AG04449 (cell line): Measurements from ENCODE around the gene LYZL2.
"Not testable (repeated sequence)": the region's sequence is repeated elsewhere in the genome, so short reads cannot be mapped to it uniquely, and the experiment has no call there.

Experiments
- CTCF ChIA-PET: fragments of 350-600 bp; formaldehyde crosslinking; extraction: SDS; loops from one replicate; lab custom pipeline; 2021; ENCODE audit warnings: antibody characterized with exemption; lab: Yijun Ruan, JAX
- POLR2A ChIA-PET: fragments of 400-600, 350-600 bp; formaldehyde crosslinking; extraction: SDS; loops from one replicate; lab custom pipeline; 2020; ENCODE audit warnings: antibody characterized with exemption, inconsistent platforms; lab: Yijun Ruan, JAX
- DNase-seq: peaks from one replicate; pipeline ENCODE4 v3.0.0-alpha.2; 2010; ENCODE audit warnings: low read depth, low spot score
- H3K4me3 ChIP-seq: 2 replicates; pipeline ENCODE4 v1.5.1; 2011; ENCODE audit warnings: low read depth, mild to moderate bottlenecking, control low read depth, low read length
- CTCF ChIP-seq: IDR thresholded peaks from one replicate; pipeline ENCODE4 v1.5.1; 2011; ENCODE audit warnings: mild to moderate bottlenecking, moderate library complexity, low read length, control low read depth, inconsistent platforms; ENCODE audit not compliant: insufficient read depth; ENCODE audit errors: missing control alignments

Gene LYZL2

GRCh38 chr10:30629653-30630052 lies at the start of gene LYZL2:
Gene LYZL2, minus strand, starts transcription at chr10:30629753. Its CDS starts 2,838 bp downstream, at chr10:30626915.
- POLR2A ChIA-PET: no interaction called here
- no peak for TF ChIP-seq CTCF
- H3K4me3 ChIP-seq: no peak within 1 kb of the TSS
- no peak for DNase-seq
- CTCF ChIA-PET: interaction anchor here (3.3 kb wide), 1 partner anchor 10 kb away, joined by 33 read pairs; no protein-coding TSS in a partner anchor

DNA sequence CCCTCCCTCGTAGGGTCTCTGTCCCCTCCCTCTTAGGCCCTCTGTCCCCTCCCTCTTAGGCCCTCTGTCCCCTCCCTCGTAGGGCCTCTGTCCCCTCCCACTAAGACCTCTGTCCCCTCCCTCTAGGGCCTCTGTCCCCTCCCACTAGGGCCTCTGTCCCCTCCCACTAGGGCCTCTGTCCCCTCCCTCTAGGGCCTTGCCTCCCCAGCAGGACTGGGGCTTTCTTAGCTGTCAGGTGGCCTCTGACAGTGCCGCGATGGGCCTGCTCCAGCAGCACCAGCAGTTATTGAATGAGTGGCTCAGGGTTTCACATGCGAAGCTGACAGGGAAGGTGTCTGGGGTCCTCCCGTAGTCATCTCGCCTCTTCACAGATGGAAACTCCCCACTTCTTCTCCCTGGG lies 48.1 kb upstream of the LYZL2 start:
- POLR2A ChIA-PET, DNase-seq, CTCF ChIA-PET, H3K4me3 ChIP-seq: not testable (repeated sequence)

DNA sequence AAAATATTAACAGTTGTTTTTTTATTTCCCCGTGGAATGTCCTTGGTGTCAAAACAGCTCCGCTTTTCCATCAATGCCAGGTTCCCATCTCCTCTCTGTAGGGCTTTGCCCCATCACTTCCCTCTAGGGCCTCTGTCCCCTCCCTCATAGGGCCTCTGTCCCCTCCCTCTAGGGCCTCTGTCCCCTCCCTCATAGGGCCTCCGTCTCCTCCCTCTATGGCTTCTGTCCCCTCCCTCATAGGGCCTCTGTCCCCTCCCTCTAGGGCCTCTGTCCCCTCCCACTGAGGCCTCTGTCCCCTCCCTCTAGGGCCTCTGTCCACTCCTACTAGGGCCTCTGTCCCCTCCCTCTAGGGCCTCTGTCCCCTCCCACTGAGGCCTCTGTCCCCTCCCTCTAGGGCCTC lies 47.6 kb upstream of the LYZL2 start:
- DNase-seq, POLR2A ChIA-PET, CTCF ChIA-PET, H3K4me3 ChIP-seq: not testable (repeated sequence)

- H3K4me3 ChIP-seq: no peak overlapping the region
- DNase-seq: no peak
- CTCF ChIA-PET: no interaction called here
- TF ChIP-seq CTCF: no peak
- POLR2A ChIA-PET: no interaction called here
Measured at GRCh38 chr10:30675791-30676718, 46.5 kb upstream of the LYZL2 start.

DNA sequence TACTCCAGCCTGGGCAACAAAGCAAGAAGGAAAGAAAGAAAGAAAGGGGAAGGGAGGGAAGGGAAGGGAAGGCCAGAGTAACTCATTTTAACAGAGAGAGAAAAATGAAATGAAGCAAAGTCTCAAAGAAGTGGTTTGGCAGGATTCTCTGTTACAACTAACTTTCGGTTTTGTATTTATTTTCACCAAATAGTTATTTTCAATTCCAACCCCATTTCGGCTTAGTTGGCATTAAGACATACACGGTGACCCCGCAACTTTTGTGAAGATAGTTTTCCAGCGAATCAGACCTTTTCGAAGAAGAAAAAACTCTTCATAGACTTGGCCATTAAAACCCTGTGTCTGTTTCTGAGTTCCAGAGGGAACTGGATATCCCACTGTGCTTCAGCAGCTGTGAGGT lies 45.2 kb upstream of the LYZL2 start:
- no peak for TF ChIP-seq CTCF
- no peak for DNase-seq
- POLR2A ChIA-PET: no interaction called here
- H3K4me3 ChIP-seq: no peak overlapping the region
- CTCF ChIA-PET: interaction anchor here (1.0 kb wide), 1 partner anchor 13 kb away, joined by 3 read pairs; no protein-coding TSS in a partner anchor

- DNase-seq, CTCF ChIA-PET, H3K4me3 ChIP-seq, POLR2A ChIA-PET: not testable (repeated sequence)
Measured at GRCh38 chr10:30673262-30673661, 43.7 kb upstream of the LYZL2 start.

DNA sequence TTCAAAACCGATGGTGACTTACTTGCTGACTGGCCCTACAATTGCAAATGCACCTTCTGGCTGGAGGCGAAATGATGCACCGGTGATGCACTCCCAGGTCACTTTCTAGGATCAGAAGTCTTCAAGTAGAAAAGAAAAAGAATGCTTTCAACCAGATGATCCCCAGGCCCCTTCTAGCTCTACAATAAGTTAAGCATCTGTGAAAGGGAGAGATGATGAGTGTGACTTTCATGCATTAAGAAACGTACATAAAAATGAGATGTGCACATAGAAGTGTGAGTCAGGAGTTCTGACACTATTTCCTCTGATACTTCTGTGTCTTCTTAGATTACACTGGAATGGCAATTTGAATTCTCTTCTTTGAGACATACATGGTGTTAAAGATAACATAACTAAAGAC lies 42.8 kb upstream of the LYZL2 start:
- CTCF ChIA-PET: interaction anchor here (2.0 to 4.2 kb wide), 5 partner anchors 9 to 33 kb away, joined by 7 to 60 read pairs (median 28); no protein-coding TSS in a partner anchor
- DNase-seq, H3K4me3 ChIP-seq, POLR2A ChIA-PET: not testable (repeated sequence)

- ChIA-PET CTCF (interaction anchor here (0.6 to 4.2 kb wide), 18 partner anchors 10 to 1506 kb away, joined by 3 to 60 read pairs (median 4); no protein-coding TSS in a partner anchor), POLR2A (no interaction called here)
- TF ChIP-seq CTCF: peak; percentile 60
- DNase-seq: peak; percentile 38
- H3K4me3 ChIP-seq: no peak overlapping the region; the same call in 1 of the 2 replicates
Measured at GRCh38 chr10:30671026-30671616, 41.6 kb upstream of the LYZL2 start.

GRCh38 chr10:30667982-30668381 lies 38.4 kb upstream of the LYZL2 start:
- CTCF ChIA-PET: interaction anchor here (1.0 to 1.2 kb wide), 2 partner anchors 11 to 29 kb away, joined by 3 to 4 read pairs; no protein-coding TSS in a partner anchor
- H3K4me3 ChIP-seq, POLR2A ChIA-PET, DNase-seq: not testable (repeated sequence)

- POLR2A ChIA-PET, H3K4me3 ChIP-seq, DNase-seq: not testable (repeated sequence)
- CTCF ChIA-PET: interaction anchor here (1.7 kb wide), 1 partner anchor 23 kb away, joined by 5 read pairs; no protein-coding TSS in a partner anchor
Measured at GRCh38 chr10:30663403-30663802, 33.9 kb upstream of the LYZL2 start.
